Left ventricle myocardium inferior (tissue), 1 donor: ENCODE results near the gene ANKRD55. TPM values are rescaled to one million over a fixed set of nuclear protein-coding genes. Genes with fewer than 3 reads are reported as not detected.
"Not testable (repeated sequence)": the region's sequence is repeated elsewhere in the genome, so short reads cannot be mapped to it uniquely, and the experiment has no call there.

Experiments used
- DNase-seq: peaks from one replicate; pipeline ENCODE4 v3.0.0-alpha.2; 2020
- H3K27ac ChIP-seq: fragments of 200-600 bp; replicated peaks from 2 replicates; pipeline ENCODE4 v1.8.0; 2021
- H3K27me3 ChIP-seq: fragments of 200-600 bp; 2 replicates; pipeline ENCODE4 v1.8.0; 2021; ENCODE audit warnings: low read depth
- H3K36me3 ChIP-seq: fragments of 200-600 bp; 2 replicates; pipeline ENCODE4 v1.8.0; 2021
- H3K4me1 ChIP-seq: fragments of 200-600 bp; 2 replicates; pipeline ENCODE4 v1.8.0; 2021
- H3K4me3 ChIP-seq: fragments of 200-600 bp; 2 replicates; pipeline ENCODE4 v1.8.0; 2021; ENCODE audit warnings: mild to moderate bottlenecking, moderate library complexity
- H3K9me3 ChIP-seq: fragments of 200-600 bp; replicated peaks from 2 replicates; pipeline ENCODE4 v1.8.0; 2021
- intact Hi-C: fragments of 100-400 bp; cut with micrococcal nuclease; formaldehyde crosslinking; loops from one replicate; pipeline ENCODE4 v1.11.0; 2022
- total RNA-seq: library from RNA; stranded (reverse); fragmentation: NEBNext Ultra II Directional; extraction: Animal tissue kit (Norgen Biotek cat#: 25700); gene quantifications from one replicate; pipeline ENCODE4 v1.2.1, GENCODE V29; 2021
- TF ChIP-seq, protein P1 (sequence below): fragments of 200-600 bp; IDR thresholded peaks from 2 replicates; pipeline ENCODE4 v1.8.0; 2021; ENCODE audit warnings: antibody characterized with exemption, mild to moderate bottlenecking, borderline replicate concordance
- donor health status: DM: no; HTN: yes; CAD: no; lungs with severe emphysema.

The ANKRD55 gene
- total RNA-seq, 1 donor from 2014 or later: 0.27 TPM

DNA sequence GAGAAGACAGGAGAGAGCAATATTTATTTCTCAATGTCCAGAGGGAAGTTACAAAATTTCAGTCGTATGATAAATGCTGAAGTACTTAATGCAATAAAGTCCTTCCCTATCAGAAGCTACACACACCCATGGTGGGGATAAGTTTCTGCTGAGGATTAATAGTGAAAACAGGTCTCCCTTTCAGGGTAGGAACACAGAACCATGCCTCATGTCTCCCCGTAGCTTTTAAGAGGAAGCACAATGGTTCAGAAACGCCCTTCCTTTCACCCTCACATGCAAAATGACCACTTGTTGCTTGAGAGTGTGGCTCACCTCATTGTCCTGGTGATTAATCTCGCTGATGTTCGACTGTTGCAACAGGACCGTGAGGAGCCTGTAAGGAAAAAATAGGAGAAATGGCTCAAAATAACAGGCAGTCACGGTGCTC is 73.6 kb downstream of the ANKRD55 start:
- no peaks in the 10 kb centered on the region for H3K9me3 ChIP-seq
- TF ChIP-seq, protein P1, sequence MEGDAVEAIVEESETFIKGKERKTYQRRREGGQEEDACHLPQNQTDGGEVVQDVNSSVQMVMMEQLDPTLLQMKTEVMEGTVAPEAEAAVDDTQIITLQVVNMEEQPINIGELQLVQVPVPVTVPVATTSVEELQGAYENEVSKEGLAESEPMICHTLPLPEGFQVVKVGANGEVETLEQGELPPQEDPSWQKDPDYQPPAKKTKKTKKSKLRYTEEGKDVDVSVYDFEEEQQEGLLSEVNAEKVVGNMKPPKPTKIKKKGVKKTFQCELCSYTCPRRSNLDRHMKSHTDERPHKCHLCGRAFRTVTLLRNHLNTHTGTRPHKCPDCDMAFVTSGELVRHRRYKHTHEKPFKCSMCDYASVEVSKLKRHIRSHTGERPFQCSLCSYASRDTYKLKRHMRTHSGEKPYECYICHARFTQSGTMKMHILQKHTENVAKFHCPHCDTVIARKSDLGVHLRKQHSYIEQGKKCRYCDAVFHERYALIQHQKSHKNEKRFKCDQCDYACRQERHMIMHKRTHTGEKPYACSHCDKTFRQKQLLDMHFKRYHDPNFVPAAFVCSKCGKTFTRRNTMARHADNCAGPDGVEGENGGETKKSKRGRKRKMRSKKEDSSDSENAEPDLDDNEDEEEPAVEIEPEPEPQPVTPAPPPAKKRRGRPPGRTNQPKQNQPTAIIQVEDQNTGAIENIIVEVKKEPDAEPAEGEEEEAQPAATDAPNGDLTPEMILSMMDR: no peak
- no peak for DNase-seq
- peaks cover 13% of the 10 kb centered on the region for H3K4me1 ChIP-seq
- peaks cover 4% of the 10 kb centered on the region for H3K27me3 ChIP-seq
- intact Hi-C loops: no loop called here
- H3K36me3 ChIP-seq: no peaks in the 10 kb centered on the region
- H3K27ac ChIP-seq: no peak overlapping the region
- no peak overlapping the region for H3K4me3 ChIP-seq

DNA sequence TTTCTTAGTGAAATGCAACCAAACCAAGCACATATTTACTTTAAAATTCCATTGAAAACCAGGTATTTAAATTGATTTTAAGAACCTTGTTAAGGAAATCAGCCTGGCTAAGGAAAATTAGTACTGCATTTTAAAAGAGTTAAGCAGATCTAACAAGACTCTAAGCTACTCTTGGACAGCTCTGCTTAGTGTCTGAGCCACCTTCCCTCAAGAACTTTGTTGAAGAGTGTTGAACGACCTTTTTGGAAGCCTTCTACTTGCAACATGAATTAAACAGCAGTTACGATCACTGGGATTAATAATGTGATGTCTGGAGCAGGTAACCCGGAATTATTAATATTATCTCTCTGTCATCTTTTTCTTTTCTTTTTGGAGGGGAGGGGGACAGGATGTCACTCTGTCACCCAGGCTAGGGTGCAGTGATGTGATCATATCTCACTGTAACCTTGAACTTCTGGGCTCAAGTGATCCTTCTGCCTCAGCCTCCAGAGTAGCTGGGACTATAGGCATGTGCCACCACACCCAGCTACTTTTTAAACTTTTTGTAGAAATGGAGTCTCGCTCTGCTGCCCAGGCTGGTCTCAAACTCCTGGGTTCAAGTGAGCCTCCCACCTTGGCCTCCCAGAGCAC is 74.7 kb downstream of the ANKRD55 start:
- peaks cover 9% of the 10 kb centered on the region for H3K4me1 ChIP-seq
- H3K27me3 ChIP-seq: peaks cover 2% of the 10 kb centered on the region
- TF ChIP-seq, protein P1: no peak
- H3K36me3 ChIP-seq: no peaks in the 10 kb centered on the region
- no peak overlapping the region for H3K27ac ChIP-seq
- no peak for DNase-seq
- no peaks in the 10 kb centered on the region for H3K9me3 ChIP-seq
- H3K4me3 ChIP-seq: no peak overlapping the region
- intact Hi-C loops: no loop called here

DNA sequence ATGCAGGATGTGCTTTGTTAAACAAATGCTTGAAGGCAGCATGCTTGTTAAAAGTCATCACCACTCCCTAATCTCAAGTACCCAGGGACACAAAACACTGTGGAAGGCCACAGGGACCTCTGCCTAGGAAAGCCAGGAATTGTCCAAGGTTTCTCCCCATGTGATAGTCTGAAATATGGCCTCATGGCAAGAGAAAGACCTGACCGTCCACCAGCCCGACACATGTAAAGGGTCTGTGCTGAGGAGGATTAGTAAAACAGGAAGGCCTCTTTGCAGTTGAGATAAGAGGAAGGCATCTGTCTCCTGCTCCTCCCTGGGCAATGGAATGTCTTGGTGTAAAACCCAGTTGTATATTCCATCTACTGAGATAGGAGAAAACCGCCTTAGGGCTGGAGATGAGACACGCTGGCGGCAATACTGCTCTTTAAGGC is 75.9 kb downstream of the ANKRD55 start:
- not testable (repeated sequence) for H3K4me3 ChIP-seq

DNA sequence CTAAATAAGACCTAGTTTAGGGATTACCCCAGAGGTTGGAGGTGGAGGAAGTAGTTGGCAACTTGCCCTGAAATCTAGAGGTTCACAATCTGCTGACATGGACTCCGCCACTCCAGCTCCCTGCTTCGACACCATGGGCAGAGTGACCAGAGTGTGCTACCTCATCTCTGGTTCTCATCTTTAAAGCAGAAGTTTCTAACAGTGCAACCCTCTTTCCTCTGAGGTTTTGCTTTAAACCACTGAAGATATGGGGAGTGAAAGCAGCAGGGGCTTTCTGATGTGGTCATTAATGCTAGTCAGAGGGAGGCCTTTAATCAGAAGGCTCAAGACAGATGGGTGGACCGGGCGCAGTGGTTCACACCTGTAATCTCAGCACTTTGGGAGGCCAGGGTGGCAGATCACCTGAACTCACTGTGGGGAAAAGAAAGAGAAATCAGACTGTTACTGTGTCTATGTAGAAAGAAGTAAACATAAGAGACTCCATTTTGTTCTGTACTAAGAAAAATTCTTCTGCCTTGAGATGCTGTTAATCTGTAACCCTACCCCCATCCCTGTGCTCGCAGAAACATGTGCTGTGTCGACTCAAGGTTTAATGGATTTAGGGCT is 76.4 kb downstream of the ANKRD55 start:
- H3K27ac ChIP-seq, DNase-seq, H3K36me3 ChIP-seq, intact Hi-C loops, H3K9me3 ChIP-seq, H3K27me3 ChIP-seq, H3K4me3 ChIP-seq: not testable (repeated sequence)
- H3K4me1 ChIP-seq: peaks cover 18% of the 10 kb centered on the region

More for the DNA sequence above, 75.9 kb downstream of the ANKRD55 start:
- H3K27ac ChIP-seq, intact Hi-C loops, DNase-seq, H3K36me3 ChIP-seq, H3K27me3 ChIP-seq, H3K9me3 ChIP-seq: not testable (repeated sequence)
- peaks cover 14% of the 10 kb centered on the region for H3K4me1 ChIP-seq

DNA sequence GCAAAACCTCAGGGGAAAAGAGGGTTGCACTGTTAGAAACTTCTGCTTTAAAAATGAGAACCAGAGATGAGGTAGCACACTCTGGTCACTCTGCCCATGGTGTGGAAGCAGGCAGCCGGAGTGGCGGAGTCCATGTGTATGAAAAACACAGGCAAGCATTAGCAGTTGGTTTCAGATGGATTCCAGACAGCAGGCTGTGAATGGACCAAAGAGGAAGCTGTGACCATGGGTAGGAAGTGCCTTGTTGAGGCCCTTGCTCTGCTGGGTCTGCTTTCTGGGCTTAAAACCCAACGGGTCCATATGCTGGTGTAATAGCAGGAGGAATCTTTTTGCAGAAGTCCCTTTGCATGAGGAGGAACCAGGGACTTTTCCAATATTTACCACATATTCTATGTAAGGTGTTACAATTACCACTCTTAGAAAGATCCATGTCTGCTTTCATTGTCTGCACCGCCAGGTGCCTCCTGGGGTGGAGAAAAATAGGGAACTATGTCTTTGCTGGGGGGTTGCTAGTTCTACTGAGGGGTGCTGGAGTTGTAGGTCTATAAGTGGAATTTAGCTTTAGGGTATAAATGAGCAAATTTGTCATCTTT is 77.0 kb downstream of the ANKRD55 start:
- Histone ChIP-seq H3K4me1 (peaks cover 18% of the 10 kb centered on the region), H3K36me3 (no peaks in the 10 kb centered on the region), H3K4me3 (no peak overlapping the region), H3K27ac (no peak overlapping the region), H3K9me3 (no peaks in the 10 kb centered on the region), H3K27me3 (no peaks in the 10 kb centered on the region)
- intact Hi-C loops: no loop called here
- TF ChIP-seq, protein P1: no peak
- DNase-seq: no peak

DNA sequence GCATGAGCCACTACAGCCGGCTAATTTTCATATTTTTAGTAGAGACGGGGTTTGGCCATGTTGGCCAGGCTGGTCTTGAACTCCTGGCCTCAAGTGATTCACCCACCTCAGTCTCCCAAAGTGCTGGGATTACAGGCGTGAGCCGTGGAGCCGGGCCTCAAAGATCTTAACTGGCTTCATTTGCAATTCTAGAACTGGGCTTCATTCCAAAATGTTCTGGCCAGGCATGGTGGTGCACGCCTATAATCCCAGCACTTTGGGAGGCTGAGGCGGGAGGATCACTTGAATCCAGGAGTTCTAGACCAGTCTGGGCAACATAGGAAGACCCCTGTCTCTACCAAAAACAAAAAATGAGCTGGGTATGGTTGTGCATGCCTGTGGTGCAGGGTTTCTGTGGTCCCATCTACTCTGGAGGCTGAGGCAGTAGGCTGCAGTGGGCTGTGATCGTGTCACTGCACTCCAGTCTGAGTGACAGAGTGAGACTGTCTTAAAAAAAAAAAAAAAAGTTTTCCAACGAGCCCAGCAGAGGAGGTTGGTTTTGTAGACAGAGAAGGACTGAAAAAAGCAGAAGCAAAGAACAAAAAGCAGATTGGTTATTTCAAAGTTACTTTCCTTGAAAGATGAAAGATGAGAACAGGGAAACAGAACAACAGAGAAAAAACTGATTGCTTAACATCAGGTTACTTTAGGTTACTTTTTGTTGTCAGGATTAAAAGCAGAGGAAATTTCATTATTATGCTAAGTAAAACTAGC is 78.2 kb downstream of the ANKRD55 start:
- no peaks in the 10 kb centered on the region for H3K9me3 ChIP-seq
- no peak overlapping the region for H3K4me3 ChIP-seq
- no peaks in the 10 kb centered on the region for H3K27me3 ChIP-seq
- peaks cover 18% of the 10 kb centered on the region for H3K4me1 ChIP-seq
- no peaks in the 10 kb centered on the region for H3K36me3 ChIP-seq
- H3K27ac ChIP-seq: peak overlapping the region; percentile 54
- DNase-seq: no peak
- TF ChIP-seq, protein P1: no peak
- intact Hi-C loops: no loop called here
